ENCODE data around the gene PKNOX2.

Gene PKNOX2

GRCh38 chr11:125378083-125378482 lies 213.5 kb downstream of the PKNOX2 start:
- ATAC-seq: no peak
- Mint-ChIP-seq H3K4me1 (no peaks in the 10 kb centered on the region), H3K27ac (no peak overlapping the region), H3K27me3 (peaks cover 15% of the 10 kb centered on the region), H3K9me3 (no peaks in the 10 kb centered on the region), H3K36me3 (ENCODE audit: low read depth) (no peaks in the 10 kb centered on the region), H3K4me3 (no peak overlapping the region)
- no peak for DNase-seq

GRCh38 chr11:125378571-125378970 lies 214.0 kb downstream of the PKNOX2 start:
- Mint-ChIP-seq H3K4me1 (no peaks in the 10 kb centered on the region), H3K27ac (no peak overlapping the region), H3K4me3 (no peak overlapping the region), H3K27me3 (peaks cover 15% of the 10 kb centered on the region), H3K36me3 (ENCODE audit: low read depth) (no peaks in the 10 kb centered on the region), H3K9me3 (no peaks in the 10 kb centered on the region)
- ATAC-seq: no peak
- no peak for DNase-seq

- DNase-seq (no peak), ATAC-seq (no peak)
- peaks cover 15% of the 10 kb centered on the region for H3K27me3 Mint-ChIP-seq
- H3K36me3 Mint-ChIP-seq (ENCODE audit: low read depth): no peaks in the 10 kb centered on the region
- H3K27ac Mint-ChIP-seq: no peak overlapping the region
- H3K4me1 Mint-ChIP-seq: no peaks in the 10 kb centered on the region
- no peak overlapping the region for H3K4me3 Mint-ChIP-seq
- no peaks in the 10 kb centered on the region for H3K9me3 Mint-ChIP-seq
Observed at GRCh38 chr11:125379565-125379964, 215.0 kb downstream of the PKNOX2 start.

- H3K4me3 Mint-ChIP-seq: no peak overlapping the region
- peaks cover 17% of the 10 kb centered on the region for H3K27me3 Mint-ChIP-seq
Observed at GRCh38 chr11:125379981-125380380, 215.4 kb downstream of the PKNOX2 start.

GRCh38 chr11:125380756-125381445 lies 216.3 kb downstream of the PKNOX2 start:
- Mint-ChIP-seq H3K9me3 (no peaks in the 10 kb centered on the region), H3K27me3 (peaks cover 17% of the 10 kb centered on the region), H3K36me3 (ENCODE audit: low read depth) (no peaks in the 10 kb centered on the region), H3K4me1 (no peaks in the 10 kb centered on the region), H3K4me3 (no peak overlapping the region), H3K27ac (no peak overlapping the region)
- DNase-seq: no peak
- no peak for ATAC-seq

More at GRCh38 chr11:125379981-125380380, 215.4 kb downstream of the PKNOX2 start:
- no peaks in the 10 kb centered on the region for H3K9me3 Mint-ChIP-seq
- no peaks in the 10 kb centered on the region for H3K36me3 Mint-ChIP-seq (ENCODE audit: low read depth)
- ATAC-seq (no peak), DNase-seq (no peak)
- H3K27ac Mint-ChIP-seq: no peak overlapping the region
- H3K4me1 Mint-ChIP-seq: no peaks in the 10 kb centered on the region

- no peaks in the 10 kb centered on the region for H3K9me3 Mint-ChIP-seq
- H3K4me1 Mint-ChIP-seq: no peaks in the 10 kb centered on the region
- no peak overlapping the region for H3K27ac Mint-ChIP-seq
- peaks cover 16% of the 10 kb centered on the region for H3K27me3 Mint-ChIP-seq
- ATAC-seq: no peak
- no peak overlapping the region for H3K4me3 Mint-ChIP-seq
- H3K36me3 Mint-ChIP-seq (ENCODE audit: low read depth): no peaks in the 10 kb centered on the region
- no peak for DNase-seq
Observed at GRCh38 chr11:125381499-125382044, 217.0 kb downstream of the PKNOX2 start.

GRCh38 chr11:125382314-125382791 lies 217.8 kb downstream of the PKNOX2 start:
- DNase-seq: no peak
- ATAC-seq: no peak
- H3K4me3 Mint-ChIP-seq: no peak overlapping the region
- peaks cover 16% of the 10 kb centered on the region for H3K27me3 Mint-ChIP-seq
- H3K27ac Mint-ChIP-seq: no peak overlapping the region
- no peaks in the 10 kb centered on the region for H3K4me1 Mint-ChIP-seq
- H3K9me3 Mint-ChIP-seq: no peaks in the 10 kb centered on the region
- no peaks in the 10 kb centered on the region for H3K36me3 Mint-ChIP-seq (ENCODE audit: low read depth)

- Mint-ChIP-seq H3K36me3 (ENCODE audit: low read depth) (no peaks in the 10 kb centered on the region), H3K4me1 (no peaks in the 10 kb centered on the region), H3K9me3 (no peaks in the 10 kb centered on the region), H3K27ac (no peak overlapping the region), H3K27me3 (peaks cover 16% of the 10 kb centered on the region), H3K4me3 (no peak overlapping the region)
- no peak for DNase-seq
- ATAC-seq: no peak
Observed at GRCh38 chr11:125382822-125383221, 218.3 kb downstream of the PKNOX2 start.

GRCh38 chr11:125384825-125385224 lies 220.3 kb downstream of the PKNOX2 start:
- Mint-ChIP-seq H3K9me3 (no peaks in the 10 kb centered on the region), H3K27me3 (peaks cover 16% of the 10 kb centered on the region), H3K4me3 (no peak overlapping the region), H3K4me1 (no peaks in the 10 kb centered on the region), H3K36me3 (ENCODE audit: low read depth) (no peaks in the 10 kb centered on the region), H3K27ac (no peak overlapping the region)
- DNase-seq (no peak), ATAC-seq (no peak)

- Mint-ChIP-seq H3K4me1 (no peaks in the 10 kb centered on the region), H3K27me3 (peaks cover 13% of the 10 kb centered on the region), H3K27ac (no peak overlapping the region), H3K9me3 (no peaks in the 10 kb centered on the region), H3K4me3 (no peak overlapping the region), H3K36me3 (ENCODE audit: low read depth) (no peaks in the 10 kb centered on the region)
- ATAC-seq (no peak), DNase-seq (no peak)
Observed at GRCh38 chr11:125387901-125388300, 223.3 kb downstream of the PKNOX2 start.

- Mint-ChIP-seq H3K27ac (no peak overlapping the region), H3K27me3 (peaks cover 17% of the 10 kb centered on the region), H3K4me3 (no peak overlapping the region), H3K9me3 (no peaks in the 10 kb centered on the region), H3K4me1 (no peaks in the 10 kb centered on the region), H3K36me3 (ENCODE audit: low read depth) (no peaks in the 10 kb centered on the region)
- no peak for ATAC-seq
- DNase-seq: no peak
Observed at GRCh38 chr11:125388611-125389010, 224.1 kb downstream of the PKNOX2 start.

- Mint-ChIP-seq H3K27ac (no peak overlapping the region), H3K4me3 (no peak overlapping the region), H3K36me3 (ENCODE audit: low read depth) (no peaks in the 10 kb centered on the region), H3K27me3 (peaks cover 17% of the 10 kb centered on the region), H3K9me3 (no peaks in the 10 kb centered on the region), H3K4me1 (no peaks in the 10 kb centered on the region)
- ATAC-seq (no peak), DNase-seq (no peak)
Observed at GRCh38 chr11:125389339-125390166, 225.0 kb downstream of the PKNOX2 start.

GRCh38 chr11:125390946-125391345 lies 226.4 kb downstream of the PKNOX2 start:
- H3K4me1 Mint-ChIP-seq: no peaks in the 10 kb centered on the region
- no peaks in the 10 kb centered on the region for H3K9me3 Mint-ChIP-seq
- H3K27ac Mint-ChIP-seq: no peak overlapping the region
- no peaks in the 10 kb centered on the region for H3K36me3 Mint-ChIP-seq (ENCODE audit: low read depth)
- DNase-seq (no peak), ATAC-seq (no peak)
- peaks cover 16% of the 10 kb centered on the region for H3K27me3 Mint-ChIP-seq
- no peak overlapping the region for H3K4me3 Mint-ChIP-seq

GRCh38 chr11:125393331-125393730 lies 228.8 kb downstream of the PKNOX2 start:
- Mint-ChIP-seq H3K4me3 (no peak overlapping the region), H3K4me1 (no peaks in the 10 kb centered on the region), H3K27ac (no peak overlapping the region), H3K27me3 (peaks cover 25% of the 10 kb centered on the region), H3K9me3 (no peaks in the 10 kb centered on the region), H3K36me3 (ENCODE audit: low read depth) (no peaks in the 10 kb centered on the region)
- DNase-seq (no peak), ATAC-seq (no peak)

GRCh38 chr11:125394296-125394695 lies 229.7 kb downstream of the PKNOX2 start:
- Mint-ChIP-seq H3K4me1 (no peaks in the 10 kb centered on the region), H3K36me3 (ENCODE audit: low read depth) (no peaks in the 10 kb centered on the region), H3K4me3 (no peak overlapping the region), H3K27ac (no peak overlapping the region), H3K27me3 (peaks cover 23% of the 10 kb centered on the region), H3K9me3 (no peaks in the 10 kb centered on the region)
- DNase-seq: no peak
- no peak for ATAC-seq
